GM10266 (cell line): ENCODE data around the gene RALGDS.
"Not testable (repeated sequence)": the region's sequence is repeated elsewhere in the genome, so short reads cannot be mapped to it uniquely, and the experiment has no call there.

ENCODE experiments used
- DNase-seq: peaks from one replicate; pipeline ENCODE4 v3.0.0; 2012; ENCODE audit errors: extremely low spot score
- CTCF ChIP-seq: IDR thresholded peaks from 2 replicates; pipeline ENCODE4 v1.5.1; 2012; ENCODE audit warnings: mild to moderate bottlenecking, low read depth; ENCODE audit not compliant: control insufficient read depth, insufficient read depth; ENCODE audit errors: missing control alignments

RALGDS gene

GRCh38 chr9:133121198-133121914 lies at the start of gene RALGDS:
TSS of gene RALGDS (minus strand) at chr9:133121240. CDS start at chr9:133121154, 86 bp downstream.
- TF ChIP-seq CTCF = no peak
- DNase-seq = peak; percentile 99

- no peak for DNase-seq
- no peak for TF ChIP-seq CTCF
These were observed 49.7 kb upstream of the RALGDS start for GRCh38 chr9:133170716-133171115.

GRCh38 chr9:133169687-133170086 lies 48.6 kb upstream of the RALGDS start:
- not testable (repeated sequence) for DNase-seq

GRCh38 chr9:133169102-133169501 lies 48.1 kb upstream of the RALGDS start:
- TF ChIP-seq CTCF = no peak
- DNase-seq = no peak

- no peak for DNase-seq
- no peak for TF ChIP-seq CTCF
These were observed 47.4 kb upstream of the RALGDS start for GRCh38 chr9:133168432-133168831.

GRCh38 chr9:133167769-133168168 lies 46.7 kb upstream of the RALGDS start:
- DNase-seq = no peak

GRCh38 chr9:133167096-133167730 lies 46.2 kb upstream of the RALGDS start:
- TF ChIP-seq CTCF = no peak
- DNase-seq = no peak

More at GRCh38 chr9:133167769-133168168, 46.7 kb upstream of the RALGDS start:
- TF ChIP-seq CTCF = no peak
